ENCODE data around the gene NPAT. TPM values are rescaled to one million over a fixed set of nuclear protein-coding genes. Genes with fewer than 3 reads are reported as not detected.

Gene NPAT
- total RNA-seq, 1 experiment from 2014 or later, result 27.9 TPM

DNA sequence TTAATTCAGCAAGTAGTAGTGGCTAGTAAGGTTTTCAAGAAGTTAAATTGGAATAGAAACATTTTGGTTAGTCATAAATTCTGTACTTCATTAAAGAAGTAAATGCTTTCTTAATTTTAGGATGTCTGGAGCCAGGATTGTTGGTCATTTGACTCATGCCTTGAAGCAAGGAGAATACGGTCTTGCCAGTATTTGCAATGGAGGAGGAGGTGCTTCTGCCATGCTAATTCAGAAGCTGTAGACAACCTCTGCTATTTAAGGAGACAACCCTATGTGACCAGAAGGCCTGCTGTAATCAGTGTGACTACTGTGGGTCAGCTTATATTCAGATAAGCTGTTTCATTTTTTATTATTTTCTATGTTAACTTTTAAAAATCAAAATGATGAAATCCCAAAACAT lies 75.3 kb downstream of the NPAT start:
- no TSS peak for BruUV-seq (replicated peaks)
- intact Hi-C loops (cut with micrococcal nuclease; ENCODE audit: unreplicated experiment), result no loop called here
- POLR2A ChIA-PET (ENCODE audit: low non-redundant PET), result no interaction called here
- CTCF ChIA-PET, result no interaction called here
- TF ChIP-seq EZH2 (IDR thresholded peaks at IDR 0.05; ENCODE audit: borderline replicate concordance, low read depth, low read length, poor library complexity, severe bottlenecking), result no peak
- TF ChIP-seq, protein P1, sequence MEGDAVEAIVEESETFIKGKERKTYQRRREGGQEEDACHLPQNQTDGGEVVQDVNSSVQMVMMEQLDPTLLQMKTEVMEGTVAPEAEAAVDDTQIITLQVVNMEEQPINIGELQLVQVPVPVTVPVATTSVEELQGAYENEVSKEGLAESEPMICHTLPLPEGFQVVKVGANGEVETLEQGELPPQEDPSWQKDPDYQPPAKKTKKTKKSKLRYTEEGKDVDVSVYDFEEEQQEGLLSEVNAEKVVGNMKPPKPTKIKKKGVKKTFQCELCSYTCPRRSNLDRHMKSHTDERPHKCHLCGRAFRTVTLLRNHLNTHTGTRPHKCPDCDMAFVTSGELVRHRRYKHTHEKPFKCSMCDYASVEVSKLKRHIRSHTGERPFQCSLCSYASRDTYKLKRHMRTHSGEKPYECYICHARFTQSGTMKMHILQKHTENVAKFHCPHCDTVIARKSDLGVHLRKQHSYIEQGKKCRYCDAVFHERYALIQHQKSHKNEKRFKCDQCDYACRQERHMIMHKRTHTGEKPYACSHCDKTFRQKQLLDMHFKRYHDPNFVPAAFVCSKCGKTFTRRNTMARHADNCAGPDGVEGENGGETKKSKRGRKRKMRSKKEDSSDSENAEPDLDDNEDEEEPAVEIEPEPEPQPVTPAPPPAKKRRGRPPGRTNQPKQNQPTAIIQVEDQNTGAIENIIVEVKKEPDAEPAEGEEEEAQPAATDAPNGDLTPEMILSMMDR (conservative IDR thresholded peaks at IDR 0.05; ENCODE audit: low read depth, low read length), result no peak
- no peaks in the 10 kb centered on the region for H3K9me3 ChIP-seq (ENCODE audit: low read depth, low read length, poor library complexity, severe bottlenecking)
- no peak overlapping the region for H3K4me3 ChIP-seq (ENCODE audit: low read depth, low read length, poor library complexity, severe bottlenecking)
- H3K27ac ChIP-seq (ENCODE audit: low read depth, low read length, poor library complexity, severe bottlenecking), result no peak overlapping the region
- H3K4me1 ChIP-seq (ENCODE audit: insufficient read depth, low read length, poor library complexity, severe bottlenecking), result no peaks in the 10 kb centered on the region
- peaks cover 96% of the 10 kb centered on the region for H3K36me3 ChIP-seq (ENCODE audit: insufficient read depth, low read length, poor library complexity, severe bottlenecking)
- no peak for DNase-seq (ENCODE audit: low spot score)
- H3K27me3 ChIP-seq (replicated peaks; ENCODE audit: insufficient read depth, low read depth, low read length, poor library complexity), result no peaks in the 10 kb centered on the region

DNA sequence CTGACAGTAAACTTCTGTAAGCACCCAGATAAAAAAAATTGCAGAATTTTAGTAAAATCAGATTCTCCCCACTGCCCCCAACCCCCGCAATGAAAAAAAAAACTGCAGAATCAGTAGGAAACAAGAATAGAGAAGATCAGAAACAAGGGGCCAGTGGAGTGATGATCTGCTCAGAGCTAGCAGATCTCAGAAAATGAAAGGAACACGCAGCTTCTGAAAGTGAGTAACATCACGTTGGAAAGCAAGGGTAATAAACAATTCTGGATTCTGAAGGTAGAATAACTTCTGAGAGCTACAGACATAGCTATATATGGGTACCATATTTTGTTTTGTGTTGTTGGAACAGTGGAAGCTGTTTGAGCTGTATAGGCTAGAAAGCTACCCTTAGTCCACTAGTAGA lies 77.8 kb downstream of the NPAT start:
- Histone ChIP-seq H3K9me3 (ENCODE audit: low read depth, low read length, poor library complexity, severe bottlenecking) (no peaks in the 10 kb centered on the region), H3K4me1 (ENCODE audit: insufficient read depth, low read length, poor library complexity, severe bottlenecking) (no peaks in the 10 kb centered on the region), H3K36me3 (ENCODE audit: insufficient read depth, low read length, poor library complexity, severe bottlenecking) (peaks cover 93% of the 10 kb centered on the region), H3K27me3 (replicated peaks; ENCODE audit: insufficient read depth, low read depth, low read length, poor library complexity) (no peaks in the 10 kb centered on the region), H3K4me3 (ENCODE audit: low read depth, low read length, poor library complexity, severe bottlenecking) (no peak overlapping the region), H3K27ac (ENCODE audit: low read depth, low read length, poor library complexity, severe bottlenecking) (no peak overlapping the region)
- BruUV-seq (replicated peaks), result no TSS peak
- intact Hi-C loops (cut with micrococcal nuclease; ENCODE audit: unreplicated experiment), result no loop called here
- TF ChIP-seq EZH2 (IDR thresholded peaks at IDR 0.05; ENCODE audit: borderline replicate concordance, low read depth, low read length, poor library complexity, severe bottlenecking), result no peak
- TF ChIP-seq, protein P1 (conservative IDR thresholded peaks at IDR 0.05; ENCODE audit: low read depth, low read length), result no peak
- DNase-seq (ENCODE audit: low spot score), result no peak
- CTCF ChIA-PET, result interaction anchor here (0.5 kb wide), 1 partner anchor 282 kb away, joined by 6 read pairs; no protein-coding TSS in a partner anchor
- POLR2A ChIA-PET (ENCODE audit: low non-redundant PET), result no interaction called here

DNA sequence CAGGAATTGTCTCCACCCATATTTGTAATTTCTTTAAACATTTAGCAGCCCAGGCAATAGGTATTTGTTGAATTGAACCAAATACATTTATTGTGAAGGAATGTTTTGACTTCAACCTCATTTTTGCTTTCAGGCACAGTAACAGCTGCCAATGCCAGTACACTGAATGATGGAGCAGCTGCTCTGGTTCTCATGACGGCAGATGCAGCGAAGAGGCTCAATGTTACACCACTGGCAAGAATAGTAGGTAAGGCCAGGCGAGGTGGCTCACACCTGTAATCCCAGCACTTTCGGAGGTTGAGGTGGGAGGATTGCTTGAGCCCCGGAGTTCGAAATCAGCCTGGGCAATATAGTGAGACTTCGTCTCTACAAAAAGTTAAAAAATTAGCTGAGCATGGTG lies 80.1 kb downstream of the NPAT start:
- Histone ChIP-seq H3K36me3 (ENCODE audit: insufficient read depth, low read length, poor library complexity, severe bottlenecking) (peaks cover 78% of the 10 kb centered on the region), H3K9me3 (ENCODE audit: low read depth, low read length, poor library complexity, severe bottlenecking) (no peaks in the 10 kb centered on the region), H3K27me3 (replicated peaks; ENCODE audit: insufficient read depth, low read depth, low read length, poor library complexity) (no peaks in the 10 kb centered on the region), H3K4me3 (ENCODE audit: low read depth, low read length, poor library complexity, severe bottlenecking) (no peak overlapping the region), H3K4me1 (ENCODE audit: insufficient read depth, low read length, poor library complexity, severe bottlenecking) (no peaks in the 10 kb centered on the region), H3K27ac (ENCODE audit: low read depth, low read length, poor library complexity, severe bottlenecking) (no peak overlapping the region)
- BruUV-seq (replicated peaks), result no TSS peak
- DNase-seq (ENCODE audit: low spot score), result no peak
- ChIA-PET CTCF (no interaction called here), POLR2A (ENCODE audit: low non-redundant PET) (no interaction called here)
- no peak for TF ChIP-seq EZH2 (IDR thresholded peaks at IDR 0.05; ENCODE audit: borderline replicate concordance, low read depth, low read length, poor library complexity, severe bottlenecking)
- TF ChIP-seq, protein P1 (conservative IDR thresholded peaks at IDR 0.05; ENCODE audit: low read depth, low read length), result no peak
- intact Hi-C loops (cut with micrococcal nuclease; ENCODE audit: unreplicated experiment), result no loop called here

Data from A673 (cell line).